Measurements from ENCODE around the gene ATAD3C. TPM values are rescaled to one million over a fixed set of nuclear protein-coding genes. Genes with fewer than 3 reads are reported as not detected.
"Not testable (repeated sequence)": the region's sequence is repeated elsewhere in the genome, so short reads cannot be mapped to it uniquely, and the experiment has no call there.

Gene ATAD3C
- total RNA-seq, 1 experiment from 2014 or later: 2.0 TPM

- TF ChIP-seq CTCF (IDR thresholded peaks at IDR 0.05; ENCODE audit: unreplicated experiment): peak; percentile 78
- intact Hi-C loops (cut with micrococcal nuclease): loop anchor here (10.0 kb wide), 2 partner anchors 100 to 130 kb away; partner anchors contain the start of genes AURKAIP1 and MRPL20
- POLR2A ChIA-PET: interaction anchor here (0.5 to 3.1 kb wide), 13 partner anchors 11 to 196 kb away, joined by 3 to 41 read pairs (median 4); partner anchors contain the start of genes AURKAIP1, CCNL2 and MRPL20
- H3K9me3 Mint-ChIP-seq (ENCODE audit: unreplicated experiment); H3K4me1 Mint-ChIP-seq (ENCODE audit: insufficient read depth, unreplicated experiment); H3K36me3 Mint-ChIP-seq (ENCODE audit: insufficient read depth, unreplicated experiment); BruUV-seq (replicated peaks); H3K27me3 Mint-ChIP-seq (ENCODE audit: insufficient read depth, unreplicated experiment): not testable (repeated sequence)
- Mint-ChIP-seq H3K27ac (ENCODE audit: low read depth, unreplicated experiment) (peak overlapping the region; percentile 98), H3K4me3 (ENCODE audit: unreplicated experiment) (peak overlapping the region; percentile 77)
- CTCF ChIA-PET: interaction anchor here (0.5 to 2.1 kb wide), 27 partner anchors 12 to 253 kb away, joined by 3 to 17 read pairs (median 3); partner anchors contain the start of genes AURKAIP1, CCNL2 and UBE2J2
- DNase-seq (ENCODE audit: unreplicated experiment): peak; percentile 79
Observed at GRCh38 chr1:1504777-1505365, 55.4 kb downstream of the ATAD3C start.

- POLR2A ChIA-PET: interaction anchor here (0.6 to 3.1 kb wide), 10 partner anchors 10 to 196 kb away, joined by 3 to 41 read pairs (median 4); partner anchors contain the start of genes CCNL2, DVL1 and MRPL20
- not testable (repeated sequence) for H3K36me3 Mint-ChIP-seq (ENCODE audit: insufficient read depth, unreplicated experiment); H3K9me3 Mint-ChIP-seq (ENCODE audit: unreplicated experiment); H3K27me3 Mint-ChIP-seq (ENCODE audit: insufficient read depth, unreplicated experiment); H3K4me1 Mint-ChIP-seq (ENCODE audit: insufficient read depth, unreplicated experiment)
- BruUV-seq (replicated peaks): TSS peak; percentile 70
- CTCF ChIA-PET: interaction anchor here (0.5 to 2.1 kb wide), 12 partner anchors 13 to 742 kb away, joined by 3 to 17 read pairs (median 3); no protein-coding TSS in a partner anchor
- H3K4me3 Mint-ChIP-seq (ENCODE audit: unreplicated experiment): peak overlapping the region; percentile 77
- peak; percentile 24 for TF ChIP-seq CTCF (IDR thresholded peaks at IDR 0.05; ENCODE audit: unreplicated experiment)
- intact Hi-C loops (cut with micrococcal nuclease): loop anchor here (10.0 kb wide), 2 partner anchors 101 to 131 kb away; partner anchors contain the start of genes AURKAIP1 and MRPL20
- peak overlapping the region; percentile 98 for H3K27ac Mint-ChIP-seq (ENCODE audit: low read depth, unreplicated experiment)
- peak; percentile 37 for DNase-seq (ENCODE audit: unreplicated experiment)
Observed at GRCh38 chr1:1505366-1505798, 55.9 kb downstream of the ATAD3C start.

- Mint-ChIP-seq H3K27ac (ENCODE audit: low read depth, unreplicated experiment) (peak overlapping the region; percentile 98), H3K4me3 (ENCODE audit: unreplicated experiment) (peak overlapping the region; percentile 77)
- H3K36me3 Mint-ChIP-seq (ENCODE audit: insufficient read depth, unreplicated experiment); H3K27me3 Mint-ChIP-seq (ENCODE audit: insufficient read depth, unreplicated experiment); BruUV-seq (replicated peaks); H3K9me3 Mint-ChIP-seq (ENCODE audit: unreplicated experiment); H3K4me1 Mint-ChIP-seq (ENCODE audit: insufficient read depth, unreplicated experiment): not testable (repeated sequence)
- CTCF ChIA-PET: interaction anchor here (0.6 to 2.1 kb wide), 5 partner anchors 13 to 741 kb away, joined by 3 to 17 read pairs (median 3); no protein-coding TSS in a partner anchor
- DNase-seq (ENCODE audit: unreplicated experiment): peak; percentile 9
- POLR2A ChIA-PET: interaction anchor here (0.6 to 3.1 kb wide), 7 partner anchors 16 to 196 kb away, joined by 3 to 41 read pairs (median 4); partner anchors contain the start of genes CCNL2, DVL1 and MRPL20
- intact Hi-C loops (cut with micrococcal nuclease): loop anchor here (10.0 kb wide), 2 partner anchors 101 to 131 kb away; partner anchors contain the start of genes AURKAIP1 and MRPL20
Observed at GRCh38 chr1:1505801-1506200, 56.3 kb downstream of the ATAD3C start.

GRCh38 chr1:1507305-1507704 is 57.8 kb downstream of the ATAD3C start:
- ChIA-PET CTCF (no interaction called here), POLR2A (interaction anchor here (0.8 to 3.1 kb wide), 2 partner anchors 100 to 159 kb away, joined by 3 to 24 read pairs; partner anchors contain the start of gene MRPL20)
- Mint-ChIP-seq H3K27me3 (ENCODE audit: insufficient read depth, unreplicated experiment) (no peaks in the 10 kb centered on the region), H3K4me3 (ENCODE audit: unreplicated experiment) (no peak overlapping the region), H3K9me3 (ENCODE audit: unreplicated experiment) (no peaks in the 10 kb centered on the region), H3K4me1 (ENCODE audit: insufficient read depth, unreplicated experiment) (peaks cover 8% of the 10 kb centered on the region), H3K36me3 (ENCODE audit: insufficient read depth, unreplicated experiment) (peaks cover 5% of the 10 kb centered on the region), H3K27ac (ENCODE audit: low read depth, unreplicated experiment) (no peak overlapping the region)
- no peak for DNase-seq (ENCODE audit: unreplicated experiment)
- intact Hi-C loops (cut with micrococcal nuclease): loop anchor here (10.0 kb wide), 2 partner anchors 103 to 133 kb away; partner anchors contain the start of genes AURKAIP1 and MRPL20
- TF ChIP-seq CTCF (IDR thresholded peaks at IDR 0.05; ENCODE audit: unreplicated experiment): no peak
- BruUV-seq (replicated peaks): no TSS peak

- H3K27ac Mint-ChIP-seq (ENCODE audit: low read depth, unreplicated experiment); H3K4me1 Mint-ChIP-seq (ENCODE audit: insufficient read depth, unreplicated experiment); BruUV-seq (replicated peaks); DNase-seq (ENCODE audit: unreplicated experiment); H3K36me3 Mint-ChIP-seq (ENCODE audit: insufficient read depth, unreplicated experiment); CTCF ChIA-PET; H3K27me3 Mint-ChIP-seq (ENCODE audit: insufficient read depth, unreplicated experiment); POLR2A ChIA-PET; H3K4me3 Mint-ChIP-seq (ENCODE audit: unreplicated experiment); H3K9me3 Mint-ChIP-seq (ENCODE audit: unreplicated experiment): not testable (repeated sequence)
- intact Hi-C loops (cut with micrococcal nuclease): loop anchor here (10.0 kb wide), 2 partner anchors 104 to 134 kb away; partner anchors contain the start of genes AURKAIP1 and MRPL20
Observed at GRCh38 chr1:1508775-1509464, 59.4 kb downstream of the ATAD3C start.

GRCh38 chr1:1509465-1509850 is 60.0 kb downstream of the ATAD3C start:
- DNase-seq (ENCODE audit: unreplicated experiment); H3K4me1 Mint-ChIP-seq (ENCODE audit: insufficient read depth, unreplicated experiment); H3K27ac Mint-ChIP-seq (ENCODE audit: low read depth, unreplicated experiment); H3K4me3 Mint-ChIP-seq (ENCODE audit: unreplicated experiment); H3K27me3 Mint-ChIP-seq (ENCODE audit: insufficient read depth, unreplicated experiment); BruUV-seq (replicated peaks); H3K36me3 Mint-ChIP-seq (ENCODE audit: insufficient read depth, unreplicated experiment); CTCF ChIA-PET; H3K9me3 Mint-ChIP-seq (ENCODE audit: unreplicated experiment); POLR2A ChIA-PET: not testable (repeated sequence)
- intact Hi-C loops (cut with micrococcal nuclease): loop anchor here (10.0 kb wide), 2 partner anchors 105 to 135 kb away; partner anchors contain the start of genes AURKAIP1 and MRPL20
